Heart right ventricle (tissue), 16 donors: ENCODE data around the gene PRRT1B. TPM values are rescaled to one million over a fixed set of nuclear protein-coding genes. Genes with fewer than 3 reads are reported as not detected.

Source experiments
- ATAC-seq, 8 donors: fragments of 200-7000 bp; cut with Tn5 transposase; one replicate each; pipeline ENCODE4 v1.9.1; 2020; ENCODE audit warnings: mild to moderate bottlenecking in 8 of 8, moderate library complexity in 8 of 8, moderate number of reproducible peaks in 1 of 8
- DNase-seq, 2 donors: peaks; one replicate each; pipeline ENCODE4 v3.0.0-alpha.2; 2020
- H3K27ac ChIP-seq, 10 donors: fragments of 200-600 bp; sonication (generic) in 2 of 10; one replicate each; pipeline versions ENCODE4 v1.5.0 to v1.8.0; 2020 to 2022; ENCODE audit warnings: mild to moderate bottlenecking in 3 of 10
- H3K27me3 ChIP-seq, 7 donors: fragments of 200-600 bp; one replicate each; pipeline ENCODE4 v1.8.0; 2021 to 2022; ENCODE audit warnings: mild to moderate bottlenecking in 2 of 7
- H3K36me3 ChIP-seq, 9 donors: fragments of 200-600 bp; sonication (generic) in 1 of 9; one replicate each; pipeline versions ENCODE4 v1.5.0 to v1.8.0; 2020 to 2022; ENCODE audit warnings: mild to moderate bottlenecking in 2 of 9
- H3K4me1 ChIP-seq, 9 donors: fragments of 200-600 bp; sonication (generic) in 1 of 9; one replicate each; pipeline versions ENCODE4 v1.5.0 to v1.8.0; 2020 to 2022; ENCODE audit warnings: mild to moderate bottlenecking in 4 of 9
- H3K4me3 ChIP-seq, 10 donors: fragments of 200-600 bp; sonication (generic) in 2 of 10; one replicate each; pipeline versions ENCODE4 v1.5.0 to v1.8.0; 2020 to 2022; ENCODE audit warnings: mild to moderate bottlenecking in 7 of 10, moderate library complexity in 2 of 10
- H3K9me3 ChIP-seq, 11 donors: fragments of 200-600 bp in 10 of 11; sonication (generic) in 2 of 11; one replicate each; pipeline versions ENCODE4 v1.5.0 to v1.8.0; 2013 to 2022; ENCODE audit warnings: mild to moderate bottlenecking in 2 of 11, control low read depth in 1 of 11, moderate library complexity in 1 of 11
- CTCF ChIP-seq, 9 donors: fragments of 200-600 bp; sonication (generic) in 2 of 9; IDR thresholded peaks; one replicate each; pipeline versions ENCODE4 v1.5.0 to v1.8.0; 2021 to 2022; ENCODE audit warnings: antibody characterized with exemption in 9 of 9, mild to moderate bottlenecking in 5 of 9, moderate library complexity in 1 of 9
- WGBS, 2 donors: extraction: QIAGEN DNeasy Blood & Tissue Kit; methylation state at CpG; one replicate each; pipeline ENCODE4 v1.1.7; 2013; ENCODE audit warnings: inconsistent platforms in 1 of 2; 5-methylcytosine and 5-hydroxymethylcytosine counted together
- intact Hi-C, 10 donors: fragments of 100-400 bp; cut with DNase I; formaldehyde crosslinking; loops; one replicate each; pipeline versions ENCODE4 v1.11.1 to v1.14.2; 2022
- polyA plus RNA-seq, 2 donors: library from polyadenylated mRNA; stranded (reverse); fragments of 200-250 nt; gene quantifications; one replicate each; pipeline ENCODE4 v1.2.3, GENCODE V29; 2013
- total RNA-seq, 10 donors: library from RNA; stranded (reverse); fragmentation: NEBNext Ultra II Directional in 3 of 10; extraction: Animal tissue kit (Norgen Biotek cat#: 25700) in 3 of 10; gene quantifications; one replicate each; pipeline versions ENCODE4 v1.2.1 to v1.2.4, GENCODE V29; 2021 to 2023
- donor health status: Arrhythmogenic right ventricular cardiomyopathy.
- donor health status: ischemic (EF 13 %, LVEDD 7.1; RV severe dilation, severe dysfunction).
- donor health status: healthy with polysubstance abuse.
- donor health status: DM: no; HTN: yes; CAD: no.
- donor health status: DM: no; HTN: no; CAD: no.
- donor health status: ischemic (EF 25% LVEDD 6.9; RV normal size, moderate dysfunction).
- donor health status: ischemic (EF 25% LVEDD 5.7; RV mildly dilated, moderate dysfunction).
- donor health status: healthy.
- donor health status: DM: yes; HTN: yes; CAD: no.
- donor health status: Ischemic cardiomyopathy.
- donor health status: ischemic (EF 35%, LVEDD 5.7; RV mildly dilated, moderate dysfunction).
- donor health status: nonischemic (EF 11% LVEDD 7.7; RV severe dilation, severe dysfunction).
- donor health status: DM: yes; HTN: yes; CAD: no.
- donor health status: PGD.
- donor health status: ischemic (EF 29% LVEDD 5.4; RV normal size, mild dysfunction).
- donor health status: nonischemic (EF 23%, LVEDD 6.1; RV moderate dilation, normal function).

PRRT1B gene
- total and polyA plus RNA-seq, 12 donors, result not detected

- ATAC-seq, result no peak
- Histone ChIP-seq H3K4me1 (peaks cover 7 to 19% (median 14%) of the 10 kb centered on the region in 9 donors), H3K27ac (peak overlapping the region in 8 of 10 donors; percentile 74 to 94 (median 89)), H3K9me3 (no peaks in the 10 kb centered on the region), H3K4me3 (peak overlapping the region; percentile 73 to 100 (median 92)), H3K36me3 (peaks cover 0 to 53% (median 38%) of the 10 kb centered on the region in 9 donors), H3K27me3 (no peaks in the 10 kb centered on the region)
- intact Hi-C loops, result no loop called here
- 64 to 65% methylated on average over 24 of the region's 24 CpGs for WGBS, 2 donors
- DNase-seq, result no peak
- TF ChIP-seq CTCF (IDR thresholded peaks at IDR 0.05), result no peak
Observed at GRCh38 chr9:131529597-131530545, 15.5 kb upstream of the PRRT1B start.

- peak overlapping the region; percentile 73 to 100 (median 92) for H3K4me3 ChIP-seq
- DNase-seq (peak in 1 of 2 donors; percentile 37), ATAC-seq (peak in 7 of 8 donors; percentile 3 to 15 (median 10))
- H3K4me1 ChIP-seq, result peaks cover 7 to 19% (median 14%) of the 10 kb centered on the region in 9 donors
- intact Hi-C loops, result no loop called here
- H3K36me3 ChIP-seq, result peaks cover 0 to 47% (median 31%) of the 10 kb centered on the region in 9 donors
- WGBS, 2 donors, result 1 to 3% methylated on average over 26 to 29 of the region's 29 CpGs
- no peaks in the 10 kb centered on the region for H3K27me3 ChIP-seq
- peak in 1 of 9 donors; percentile 30 for TF ChIP-seq CTCF (IDR thresholded peaks at IDR 0.05)
- H3K9me3 ChIP-seq, result no peaks in the 10 kb centered on the region
- peak overlapping the region; percentile 44 to 94 (median 88) for H3K27ac ChIP-seq
Observed at GRCh38 chr9:131530546-131530919, 14.8 kb upstream of the PRRT1B start.

- no peak for TF ChIP-seq CTCF (IDR thresholded peaks at IDR 0.05)
- no peaks in the 10 kb centered on the region for H3K27me3 ChIP-seq
- peak; percentile 79 to 85 for DNase-seq
Observed at GRCh38 chr9:131530920-131531832, 14.1 kb upstream of the PRRT1B start, which contains the start of gene UCK1. TSS of gene UCK1 (minus strand) at chr9:131531263. CDS start at chr9:131531174, 89 bp downstream.

More at GRCh38 chr9:131530920-131531832, 14.1 kb upstream of the PRRT1B start, which contains the start of gene UCK1:
- H3K9me3 ChIP-seq, result no peaks in the 10 kb centered on the region
- ATAC-seq, result peak; percentile 95 to 99 (median 98)
- H3K27ac ChIP-seq, result peak within 1 kb of the TSS; percentile 44 to 94 (median 88)
- peaks cover 0 to 40% (median 25%) of the 10 kb centered on the region in 9 donors for H3K36me3 ChIP-seq
- 8 to 12% methylated on average over 76 to 103 of the region's 103 CpGs for WGBS, 2 donors
- intact Hi-C loops, result no loop called here
- peak within 1 kb of the TSS; percentile 73 to 100 (median 92) for H3K4me3 ChIP-seq
- H3K4me1 ChIP-seq, result peaks cover 7 to 19% (median 14%) of the 10 kb centered on the region in 9 donors
